GM19025 (cell line): ENCODE data around the gene RAPGEF4.
"Not testable (repeated sequence)": the region's sequence is repeated elsewhere in the genome, so short reads cannot be mapped to it uniquely, and the experiment has no call there.

Source experiments
- ATAC-seq: cut with Tn5 transposase; IDR thresholded peaks from one replicate; pipeline ENCODE4 v1.9.1; 2021; ENCODE audit warnings: mild to moderate bottlenecking, low read depth, moderate library complexity; ENCODE audit not compliant: unreplicated experiment

The RAPGEF4 gene

DNA sequence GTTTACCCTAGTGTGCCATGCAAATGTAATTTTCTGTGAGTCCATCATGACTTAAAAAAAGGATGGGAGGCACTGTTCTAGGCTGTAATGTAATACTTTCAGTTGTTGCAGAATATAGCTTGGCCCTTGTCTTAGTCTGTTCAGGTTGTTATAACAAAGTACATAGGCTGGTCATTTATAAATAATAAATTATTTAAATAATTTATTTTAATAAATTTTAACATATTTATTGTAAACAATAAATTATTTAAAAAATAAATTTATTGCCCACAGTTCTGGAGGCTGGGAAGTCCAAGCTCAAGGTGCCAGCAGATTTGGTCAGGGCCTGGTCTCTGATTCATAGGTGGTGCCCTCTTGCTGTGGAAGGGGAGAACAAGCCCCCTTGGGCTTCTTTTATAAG is 35.2 kb downstream of the RAPGEF4 start:
- no peak for ATAC-seq

DNA sequence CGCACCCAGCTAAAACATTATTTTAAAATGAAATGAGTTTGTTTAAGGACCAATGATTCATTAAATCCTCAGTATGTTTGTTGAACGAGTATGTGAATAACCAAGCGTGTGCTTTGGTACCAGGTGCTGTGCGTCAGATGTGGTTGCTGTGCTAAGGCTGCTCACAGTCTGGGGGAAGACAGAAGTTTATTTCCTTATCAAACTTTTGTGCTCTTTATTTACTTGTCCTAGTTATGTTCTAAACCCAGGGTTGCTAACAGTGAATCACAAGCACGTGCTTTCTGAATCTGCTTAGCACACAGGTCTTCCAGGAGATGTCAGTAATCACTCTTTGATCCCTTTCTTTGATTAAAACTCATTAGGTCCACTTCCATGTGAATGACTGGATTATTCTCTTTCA is 37.0 kb downstream of the RAPGEF4 start:
- ATAC-seq, result no peak

- ATAC-seq, result no peak
These were observed 38.7 kb downstream of the RAPGEF4 start for GRCh38 chr2:172774302-172774701.

DNA sequence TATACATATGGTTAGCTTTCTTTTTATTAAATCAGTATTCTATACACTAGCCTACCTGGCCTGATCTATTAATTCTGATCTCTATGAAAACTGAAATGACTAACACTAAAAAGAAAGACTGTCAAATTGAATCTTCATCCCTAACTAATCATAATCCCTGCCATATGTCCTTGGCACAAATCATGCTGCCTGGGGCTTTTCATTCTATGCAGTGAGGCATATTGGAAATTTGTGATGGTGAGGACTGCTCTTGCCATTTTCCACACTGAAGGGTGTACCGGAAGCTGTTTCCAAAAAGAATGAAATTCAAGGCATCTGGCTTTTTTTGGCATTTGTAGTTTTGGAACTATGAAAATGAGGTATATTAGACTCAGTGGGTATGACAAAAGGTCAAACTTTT is 39.7 kb downstream of the RAPGEF4 start:
- no peak for ATAC-seq

GRCh38 chr2:172777431-172777830 is 41.8 kb downstream of the RAPGEF4 start:
- no peak for ATAC-seq

GRCh38 chr2:172782506-172783164 is 47.0 kb downstream of the RAPGEF4 start:
- ATAC-seq, result no peak

DNA sequence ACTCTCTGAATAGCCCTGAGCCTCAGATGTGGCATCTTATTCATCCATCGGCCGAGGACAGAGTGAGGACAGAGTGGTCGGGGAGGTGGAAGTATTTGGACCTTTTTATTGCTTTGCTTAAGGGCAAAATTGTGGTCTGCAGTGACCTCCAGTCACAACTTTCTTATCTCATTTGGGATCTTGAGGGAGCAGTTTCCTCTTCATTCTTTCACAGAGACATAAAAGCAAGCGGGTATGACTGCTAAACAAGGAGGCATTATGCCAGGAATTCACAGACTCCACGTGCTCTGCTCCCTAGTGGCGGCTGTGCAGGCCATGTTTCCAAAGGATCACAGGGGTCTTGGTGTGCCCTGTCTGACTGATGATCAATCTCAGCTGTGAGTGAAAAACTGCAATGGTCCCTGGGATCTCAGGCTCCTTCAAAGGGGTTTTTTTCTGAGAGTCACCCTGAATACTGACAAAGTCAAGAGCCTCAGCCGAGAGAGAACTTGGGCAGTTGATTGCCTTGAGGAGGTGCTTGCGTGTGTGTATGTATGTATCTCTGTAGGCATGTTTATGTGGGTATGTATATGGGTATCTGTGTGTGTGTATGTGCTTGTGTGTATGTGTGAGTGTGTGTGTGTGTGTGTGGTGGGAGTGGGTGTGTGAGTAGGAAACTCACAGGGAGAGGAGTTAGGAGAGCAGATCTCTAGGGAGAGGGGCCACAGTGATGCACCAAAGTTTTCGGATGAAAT is 47.7 kb downstream of the RAPGEF4 start:
- ATAC-seq, result no peak

GRCh38 chr2:172788871-172789270 is 53.2 kb downstream of the RAPGEF4 start:
- ATAC-seq, result no peak

DNA sequence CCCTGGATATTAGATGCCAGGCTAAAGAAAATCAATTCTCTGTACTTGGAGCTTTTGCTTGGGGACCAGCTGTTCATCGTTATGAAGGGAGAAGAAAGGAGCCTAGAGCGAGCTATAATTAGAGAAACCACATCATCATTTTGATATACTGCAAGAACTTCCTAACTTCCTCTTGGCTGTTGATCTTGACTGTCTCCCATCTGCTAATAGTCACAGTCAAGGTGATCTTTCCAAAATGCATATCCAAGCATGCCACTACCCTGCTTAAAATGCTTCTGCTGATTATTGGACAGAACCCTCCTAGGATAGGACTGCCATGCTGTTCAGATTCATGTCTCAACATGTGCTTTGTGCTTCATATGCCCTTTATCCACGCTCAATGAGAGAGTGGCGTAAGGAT is 54.8 kb downstream of the RAPGEF4 start:
- ATAC-seq, result no peak

DNA sequence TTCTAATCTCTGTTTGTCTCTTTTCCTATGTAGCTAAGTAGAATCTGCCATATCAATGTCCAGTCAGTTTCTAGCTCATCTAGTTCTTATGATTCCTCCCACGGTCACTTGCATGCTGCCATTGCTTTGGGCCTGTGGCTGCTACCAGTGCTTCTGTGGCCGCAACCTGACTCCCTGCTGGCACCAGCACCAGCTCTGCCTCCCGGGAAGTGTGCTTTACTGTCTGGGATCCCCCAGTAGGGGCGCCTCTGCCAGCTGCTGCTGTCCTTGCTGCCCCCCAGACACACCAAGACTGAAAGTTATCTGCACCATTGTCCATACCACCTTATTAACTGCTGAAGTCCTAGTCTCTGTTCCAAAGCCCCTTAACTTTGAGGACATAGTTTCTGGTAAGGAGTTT is 56.3 kb downstream of the RAPGEF4 start:
- ATAC-seq, result no peak

DNA sequence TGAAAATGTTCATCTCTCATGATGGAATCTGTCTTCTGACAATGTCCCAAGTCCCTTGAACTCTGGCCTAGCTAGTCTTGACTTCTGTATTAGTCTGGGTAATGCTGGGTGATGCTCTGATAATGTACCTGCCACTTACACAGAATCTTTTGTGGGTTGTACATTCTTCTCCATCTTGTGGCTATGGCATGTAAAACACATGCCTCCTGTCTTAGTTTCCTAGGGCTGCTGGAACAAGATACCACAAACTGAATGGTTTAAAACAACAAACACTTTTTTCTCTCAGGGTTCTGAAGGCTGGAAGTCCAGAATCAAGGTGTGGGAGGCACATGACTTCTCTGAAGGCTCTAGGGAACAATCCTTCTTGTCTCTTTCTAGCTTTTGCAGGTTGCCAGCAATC is 57.1 kb downstream of the RAPGEF4 start:
- ATAC-seq, result no peak

- ATAC-seq, result not testable (repeated sequence)
These were observed 67.7 kb downstream of the RAPGEF4 start for GRCh38 chr2:172803308-172803707.

GRCh38 chr2:172804423-172804822 is 68.8 kb downstream of the RAPGEF4 start:
- ATAC-seq, result no peak

DNA sequence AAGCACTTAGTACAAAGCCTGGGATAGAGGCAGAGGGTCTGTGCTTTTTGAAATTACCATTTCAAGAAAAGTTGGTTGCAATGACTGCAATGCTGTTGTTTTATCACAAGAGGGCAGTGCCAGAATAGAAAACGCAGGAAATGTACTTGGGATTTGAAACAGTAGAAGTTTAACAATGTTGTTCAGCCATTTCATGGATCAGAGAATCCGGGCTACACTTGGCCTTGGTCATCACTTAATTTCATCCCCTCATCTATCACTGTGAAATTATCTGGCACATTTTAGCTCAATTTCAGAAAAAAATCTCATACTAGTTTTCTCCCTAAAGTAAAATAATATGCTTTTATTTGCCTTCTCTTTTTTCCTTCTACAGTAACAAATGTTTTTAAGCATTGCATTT is 70.8 kb downstream of the RAPGEF4 start:
- no peak for ATAC-seq

DNA sequence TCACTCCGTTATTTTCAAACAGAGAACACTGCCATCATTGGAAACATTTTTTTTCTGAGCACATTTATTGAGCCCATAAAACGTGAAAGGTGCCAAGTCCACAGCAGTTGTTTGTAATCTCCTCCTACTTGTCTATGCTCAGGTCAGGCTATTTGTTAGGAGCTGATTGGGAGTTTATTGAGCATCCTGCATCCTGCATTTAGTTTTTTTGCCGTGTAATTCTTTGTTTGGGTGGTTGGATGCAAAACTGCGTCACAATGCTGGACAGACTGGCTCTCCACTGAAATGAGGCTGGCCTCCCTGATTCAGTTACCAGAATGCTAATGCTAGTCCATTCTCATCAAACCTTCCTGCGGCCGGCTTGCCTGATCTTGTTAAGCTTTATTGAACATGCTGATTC is 71.4 kb downstream of the RAPGEF4 start:
- ATAC-seq, result no peak

GRCh38 chr2:172808156-172808555 is 72.5 kb downstream of the RAPGEF4 start:
- ATAC-seq, result no peak

DNA sequence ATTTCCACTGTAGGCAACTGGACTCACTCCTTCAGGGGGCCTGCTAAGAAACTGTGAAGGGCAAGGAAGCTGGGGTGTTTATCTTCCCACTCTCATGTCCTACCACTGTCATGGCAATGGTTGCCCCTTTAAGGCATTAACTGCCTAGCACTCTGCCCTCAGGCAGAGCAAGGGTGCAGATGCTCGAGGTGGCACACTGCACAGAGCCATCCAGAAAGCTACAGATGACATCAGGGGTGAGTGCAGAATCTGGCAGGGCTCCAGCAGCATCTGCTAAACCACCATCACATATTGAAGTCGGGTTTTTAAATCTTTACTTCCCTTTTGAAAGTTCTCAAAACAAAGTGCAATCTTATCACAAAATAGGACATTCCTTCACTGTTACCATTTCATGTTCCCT is 75.4 kb downstream of the RAPGEF4 start:
- no peak for ATAC-seq

GRCh38 chr2:172812158-172812744 is 76.6 kb downstream of the RAPGEF4 start:
- no peak for ATAC-seq

- no peak for ATAC-seq
These were observed 77.8 kb downstream of the RAPGEF4 start for GRCh38 chr2:172813314-172813888.

DNA sequence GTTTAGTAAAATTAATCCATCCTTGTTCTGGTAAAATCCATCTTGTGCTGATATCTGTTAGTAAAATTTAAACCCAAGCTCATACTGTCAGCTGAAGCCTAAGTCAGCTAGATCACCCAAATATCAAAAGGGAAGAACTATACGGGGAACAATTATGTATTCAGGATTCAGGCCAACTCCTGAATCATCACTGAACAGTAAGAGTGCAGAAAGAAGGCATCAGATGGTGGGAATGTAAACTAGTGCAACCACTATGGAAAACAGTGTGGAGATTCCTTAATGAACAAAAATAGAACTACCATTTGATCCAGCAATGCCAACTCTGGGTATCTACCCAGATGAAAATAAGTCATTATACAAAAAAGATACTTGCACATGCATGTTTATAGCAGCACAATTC is 81.8 kb downstream of the RAPGEF4 start:
- no peak for ATAC-seq

DNA sequence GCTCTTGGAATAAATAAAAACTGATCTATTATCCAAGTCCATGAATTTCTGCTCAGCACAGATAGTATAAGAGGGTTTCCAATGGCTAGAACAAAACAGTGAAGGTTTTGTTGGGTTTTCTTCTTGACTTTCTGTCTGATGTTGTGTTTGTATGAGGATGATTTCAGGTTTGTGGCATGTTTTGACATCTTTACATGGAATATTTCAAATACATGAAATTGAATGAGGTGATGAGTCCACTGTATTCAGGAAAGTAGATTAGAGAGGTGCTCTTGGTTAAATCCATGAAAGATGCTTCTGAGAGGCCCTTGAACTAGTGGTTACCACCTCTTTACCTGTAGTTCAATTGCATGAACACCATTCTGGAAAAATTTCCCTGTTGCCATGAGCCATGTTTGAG is 84.3 kb downstream of the RAPGEF4 start:
- ATAC-seq, result no peak
